Stimulated activated CD8-positive, alpha-beta memory T cell treated with anti-CD3 and anti-CD28 coated beads, Interleukin-15, amount 100 ng/mL, for 4 hours (primary cell): ENCODE results near the gene KCNK5.

ENCODE experiments used
- DNase-seq, 2 donors: peaks; one replicate each; pipeline ENCODE4 v3.0.0-alpha.2; 2020; ENCODE audit warnings: low read depth in 2 of 2

KCNK5 gene

DNA sequence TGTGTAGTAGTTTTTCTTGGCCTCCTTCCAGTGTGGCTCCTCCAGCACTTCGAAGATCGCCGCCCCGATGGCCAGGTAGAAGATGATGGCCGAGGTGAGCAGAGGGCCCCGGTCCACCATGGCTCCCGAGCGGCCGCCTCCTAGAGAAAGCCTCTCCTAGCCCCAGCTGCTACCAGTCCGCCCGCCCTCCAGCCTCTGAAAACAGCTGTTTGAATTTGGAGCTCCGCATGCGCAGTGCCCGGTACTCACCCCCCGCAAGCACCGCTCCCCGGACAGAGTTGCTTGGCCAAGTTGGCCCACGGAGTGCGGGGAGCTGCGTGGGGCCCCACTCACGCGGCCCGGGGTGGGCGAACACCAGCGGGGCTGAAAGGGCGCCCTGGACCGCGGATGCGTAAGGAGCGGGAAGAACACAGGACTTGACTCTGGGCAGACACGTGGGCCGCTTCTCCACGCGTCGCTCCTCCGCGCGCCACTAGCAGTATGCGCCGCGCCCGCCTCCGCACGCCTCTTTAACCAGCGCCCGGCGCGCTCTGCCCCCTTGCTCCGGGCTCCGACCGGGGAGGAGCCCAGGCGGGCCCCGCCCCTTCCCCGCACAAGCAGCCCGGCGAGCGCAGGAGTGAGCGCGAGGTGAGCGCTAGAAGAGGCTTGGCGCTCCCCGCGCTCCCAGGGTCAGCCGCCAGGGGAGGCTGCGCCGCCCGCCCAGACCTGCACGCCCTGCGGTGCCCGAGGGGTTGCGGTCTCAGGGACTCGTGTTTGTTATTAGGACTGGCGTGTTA, at the start of gene KCNK5:
KCNK5 (minus strand) TSS at position 484 of the 776 bp plus-strand sequence; CDS start at position 120, 364 bp downstream.
- peak; percentile 62 to 71 for DNase-seq

GRCh38 chr6:39276379-39276995, 47.2 kb upstream of the KCNK5 start:
- no peak for DNase-seq

GRCh38 chr6:39274903-39275302, 45.6 kb upstream of the KCNK5 start:
- DNase-seq = no peak

DNA sequence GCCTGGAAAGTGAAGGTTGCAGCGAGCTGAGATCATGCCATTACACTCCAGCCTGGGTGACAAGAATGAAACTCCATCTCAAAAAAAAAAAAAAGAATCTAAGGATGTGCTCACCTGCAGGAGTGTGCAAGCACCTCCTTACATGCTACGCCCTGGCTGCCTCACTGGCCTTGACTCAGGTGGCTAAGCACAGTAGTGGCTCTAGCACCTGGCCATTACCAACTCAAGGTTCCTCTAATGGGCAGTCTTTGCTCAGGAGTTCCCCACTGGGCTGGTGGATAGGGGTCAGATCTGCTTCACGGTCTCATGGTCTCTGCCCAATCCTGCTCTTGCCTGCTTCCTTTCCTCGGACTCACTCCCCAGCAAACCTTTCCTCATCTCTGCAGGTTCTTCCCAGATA, 45.2 kb upstream of the KCNK5 start:
- no peak for DNase-seq

DNA sequence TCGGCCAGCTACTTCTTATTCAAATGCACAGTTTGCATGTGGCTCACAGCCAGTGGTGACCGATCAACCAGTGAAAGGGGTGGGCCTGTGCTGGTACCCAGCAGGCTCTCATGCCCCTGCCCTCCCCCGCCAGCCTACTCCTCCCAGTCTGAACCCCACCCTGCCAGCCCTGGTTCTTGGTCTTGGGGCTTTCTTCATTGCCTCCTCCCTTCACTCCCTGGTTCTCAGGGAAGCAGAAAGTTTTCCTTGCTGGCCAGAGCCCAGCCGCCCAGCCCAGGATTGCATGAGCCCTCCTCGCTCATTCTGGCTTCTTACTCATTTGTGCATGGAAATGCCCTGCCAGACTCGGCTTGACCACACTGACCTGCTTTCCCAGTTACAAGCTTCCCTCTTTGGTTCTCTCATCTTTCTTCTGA, 44.1 kb upstream of the KCNK5 start:
- DNase-seq = no peak

DNA sequence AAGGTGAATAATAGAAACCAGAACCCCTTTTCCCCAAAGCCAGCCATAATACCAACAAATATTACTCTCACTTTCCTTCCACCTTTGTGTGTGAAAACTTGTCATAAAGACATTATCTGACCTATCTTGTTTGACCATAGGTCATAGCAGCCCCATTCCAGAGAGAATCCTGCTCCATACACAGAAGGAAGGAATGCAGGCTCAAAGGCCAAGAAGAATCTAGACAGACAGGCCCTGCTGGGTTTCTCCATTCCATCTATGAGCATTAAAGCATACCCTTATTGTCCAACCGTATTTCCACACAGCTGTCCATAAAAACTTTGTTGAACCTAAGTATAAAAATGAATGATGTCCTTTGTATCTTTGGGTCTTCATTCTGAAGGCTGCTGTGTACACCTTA, 40.7 kb upstream of the KCNK5 start:
- DNase-seq = no peak

- DNase-seq = no peak
These were observed 39.4 kb upstream of the KCNK5 start for GRCh38 chr6:39268721-39269120.

- DNase-seq = no peak
These were observed 38.9 kb upstream of the KCNK5 start for GRCh38 chr6:39268171-39268570.

DNA sequence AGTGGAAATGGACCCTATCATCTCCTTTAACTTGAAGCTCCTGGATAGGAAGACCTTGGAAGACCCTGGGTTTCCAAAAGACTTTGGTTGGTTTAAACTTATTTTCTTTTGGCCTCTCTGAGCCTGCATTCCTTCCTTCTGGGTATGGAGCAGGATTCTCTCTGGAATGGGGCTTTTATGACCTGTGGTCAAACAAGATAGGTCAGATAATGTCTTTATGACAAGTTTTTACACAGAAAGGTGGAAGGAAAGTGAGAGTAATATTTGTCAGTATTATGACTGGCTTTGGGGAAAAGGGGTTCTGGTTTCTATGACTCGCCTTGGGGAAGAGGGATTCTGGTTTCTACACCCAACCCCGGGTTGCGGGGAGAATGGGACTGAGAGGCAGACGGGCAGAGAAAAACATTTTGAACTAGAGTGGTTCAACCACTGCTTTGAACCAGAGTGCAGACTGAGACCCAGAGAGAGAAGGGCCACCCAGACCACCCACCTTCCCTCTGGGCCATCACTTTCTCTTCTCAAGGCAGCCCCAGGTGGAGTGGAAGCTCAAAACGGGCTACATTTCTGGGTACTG, 37.6 kb upstream of the KCNK5 start:
- no peak for DNase-seq

- no peak for DNase-seq
These were observed 37.1 kb upstream of the KCNK5 start for GRCh38 chr6:39266375-39266774.

DNA sequence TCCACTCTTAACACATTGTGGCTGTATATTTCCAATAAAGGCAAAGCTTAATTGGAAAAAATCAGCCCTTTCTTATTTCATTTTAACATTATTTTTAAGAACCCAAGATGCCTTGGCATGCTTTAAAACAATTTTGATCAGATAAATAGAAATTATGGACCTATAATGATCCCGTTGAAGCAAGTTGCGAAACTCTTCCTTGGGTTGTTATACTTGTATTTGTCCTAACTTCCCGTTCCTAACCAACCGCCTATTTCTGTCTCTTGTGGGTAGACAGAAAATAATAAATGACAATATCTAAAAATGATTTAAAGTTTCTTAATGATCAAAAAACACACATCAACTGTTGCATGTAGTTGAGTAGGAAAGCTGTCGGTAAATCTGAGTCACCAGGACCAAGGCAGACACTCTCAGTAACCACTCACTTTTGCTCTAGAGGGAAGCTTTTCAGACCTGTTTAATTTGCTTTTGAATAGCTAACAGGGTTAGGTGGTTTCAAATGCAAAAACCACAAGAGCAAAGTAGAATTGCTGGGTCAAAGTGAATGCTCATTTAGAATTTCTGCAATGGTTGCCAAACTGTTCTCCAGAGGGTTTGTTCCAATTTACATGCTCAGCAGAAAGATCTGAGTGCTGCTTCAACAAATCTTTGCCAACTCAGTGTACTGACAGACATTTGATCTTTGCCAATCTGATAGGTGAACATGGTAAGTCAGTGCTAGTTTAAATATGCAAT, 34.2 kb upstream of the KCNK5 start:
- DNase-seq = no peak

DNA sequence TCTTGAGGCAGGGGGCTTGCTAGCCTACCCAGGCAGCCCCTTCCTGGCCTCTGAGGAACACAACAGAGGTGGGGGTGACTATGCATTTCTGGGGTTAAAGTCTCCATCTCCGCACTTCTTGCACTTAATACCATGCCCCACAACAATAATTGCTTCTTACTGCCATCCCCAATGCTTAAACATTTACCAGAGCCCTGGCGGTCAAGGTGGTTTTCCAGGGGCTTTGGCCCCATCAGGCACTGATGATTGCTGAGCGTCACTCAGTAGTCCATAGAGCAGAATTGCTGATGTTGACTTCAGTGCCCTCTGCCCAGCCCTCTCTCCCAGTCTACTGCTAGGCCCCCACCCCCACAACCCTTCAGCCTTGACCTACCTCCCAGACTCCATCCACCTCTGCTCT, 32.5 kb upstream of the KCNK5 start:
- no peak for DNase-seq

GRCh38 chr6:39260953-39261352, 31.7 kb upstream of the KCNK5 start:
- DNase-seq = no peak

DNA sequence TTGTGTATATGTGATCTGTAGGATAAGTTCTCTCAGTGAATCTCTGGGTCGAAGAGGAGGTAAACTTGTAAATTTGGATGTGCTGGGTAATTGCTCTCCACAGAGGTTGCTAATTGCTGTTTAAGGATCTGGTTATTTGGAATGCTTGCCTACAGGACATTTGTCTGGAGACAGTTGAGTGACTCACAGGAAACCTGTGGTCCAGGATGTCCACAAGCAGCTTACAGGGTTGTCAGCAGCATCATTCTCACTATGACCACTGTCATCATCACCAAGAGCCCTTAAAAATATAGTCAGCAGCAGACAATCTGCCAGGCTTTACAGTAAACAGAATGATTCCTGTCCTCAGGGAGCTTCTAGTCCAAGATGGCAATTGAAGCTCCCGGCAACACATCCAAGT, 31.2 kb upstream of the KCNK5 start:
- no peak for DNase-seq

DNA sequence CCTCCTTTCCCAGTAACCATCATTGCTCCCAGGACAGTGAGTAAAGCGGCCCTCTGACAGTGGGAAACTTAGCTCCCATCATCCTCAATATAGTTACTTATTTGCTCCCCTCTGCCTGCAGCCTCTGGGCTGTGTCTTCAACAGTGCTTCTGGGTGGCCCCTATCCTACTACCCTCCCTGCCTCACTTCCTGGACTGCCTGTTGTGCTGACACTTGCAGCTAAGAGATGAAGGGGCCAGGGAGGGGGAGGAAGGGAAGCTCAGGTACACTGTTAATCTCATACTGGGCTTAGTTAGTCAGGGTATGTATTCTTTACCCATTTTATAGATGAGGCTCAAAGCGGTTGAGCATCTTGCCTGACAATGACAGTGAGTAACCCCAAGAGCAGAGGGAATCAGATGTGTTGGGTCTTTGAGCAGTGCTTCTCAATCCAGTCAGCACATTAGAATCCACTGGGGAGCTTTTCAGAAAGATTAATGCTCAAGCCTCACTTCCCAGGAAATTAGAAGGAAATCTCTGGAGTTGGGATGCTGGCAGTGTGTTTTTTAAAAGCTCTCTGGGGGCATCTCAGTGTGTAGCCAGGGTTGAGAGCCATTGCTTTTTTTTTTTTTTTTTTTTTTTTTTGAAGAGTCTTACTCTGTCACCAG, 27.1 kb upstream of the KCNK5 start:
- DNase-seq = no peak

- DNase-seq = no peak
These were observed 25.8 kb upstream of the KCNK5 start for GRCh38 chr6:39254999-39255535.

DNA sequence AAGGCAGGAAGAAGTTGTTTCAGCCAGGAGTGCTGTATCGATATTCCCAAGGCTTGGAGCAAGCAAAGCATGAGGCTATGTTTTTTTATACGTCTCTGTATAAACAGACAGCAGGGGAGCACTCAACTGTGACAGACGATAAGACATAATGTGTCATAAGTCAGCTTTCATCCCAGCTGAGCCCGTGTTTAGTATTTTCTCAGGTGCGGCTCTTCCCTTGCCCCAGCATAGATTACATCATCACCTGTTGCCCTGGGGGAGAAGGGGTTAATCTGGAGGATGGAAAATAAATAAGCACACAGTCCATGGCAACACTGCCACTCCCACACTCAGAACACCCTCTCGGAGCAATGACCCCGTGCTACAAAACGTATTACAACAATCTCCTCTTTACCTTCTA, 22.1 kb upstream of the KCNK5 start:
- no peak for DNase-seq

GRCh38 chr6:39250507-39250906, 21.2 kb upstream of the KCNK5 start:
- no peak for DNase-seq

GRCh38 chr6:39249278-39249677, 20.0 kb upstream of the KCNK5 start:
- DNase-seq = no peak

GRCh38 chr6:39247667-39248194, 18.5 kb upstream of the KCNK5 start:
- DNase-seq = no peak

GRCh38 chr6:39243809-39244208, 14.5 kb upstream of the KCNK5 start:
- DNase-seq = no peak
